Breast epithelium (tissue), 3 donors: ENCODE data around the gene BOK.

ENCODE experiments used
- CTCF ChIP-seq, 3 donors: fragments of 450-650 bp; IDR thresholded peaks; one replicate each; pipeline ENCODE4 v1.5.1; 2016 to 2017; ENCODE audit warnings: antibody characterized with exemption in 3 of 3, mild to moderate bottlenecking in 3 of 3, moderate library complexity in 3 of 3
- POLR2A ChIP-seq: fragments of 450-650 bp; IDR thresholded peaks from one replicate; pipeline ENCODE4 v1.6.1; 2016; ENCODE audit warnings: antibody characterized with exemption, mild to moderate bottlenecking, moderate library complexity
- POLR2AphosphoS5 ChIP-seq, 3 donors: sonication (generic); formaldehyde crosslinking; IDR thresholded peaks; one replicate each; pipeline ENCODE4 v1.6.1; 2017; ENCODE audit warnings: antibody characterized with exemption in 3 of 3

GRCh38 chr2:241573741-241574140 is 15.2 kb downstream of the BOK start:
- TF ChIP-seq CTCF (IDR thresholded peaks at IDR 0.05) (no peak), POLR2A (no peak), POLR2AphosphoS5 (IDR thresholded peaks at IDR 0.05) (no peak)
